Loucy (cell line): Measurements from ENCODE around the gene ANKRD39.

Experiments used
- EZH2phosphoT487 ChIP-seq: fragments of 200-600 bp; IDR thresholded peaks from 2 replicates; pipeline ENCODE4 v1.6.1; 2018; ENCODE audit warnings: antibody characterized with exemption, mild to moderate bottlenecking, moderate library complexity, borderline replicate concordance
- TF ChIP-seq, protein P1 (sequence below): fragments of 200-600 bp; sonication (generic); conservative IDR thresholded peaks from 2 replicates; pipeline ENCODE4 v1.5.1; 2014; ENCODE audit warnings: mild to moderate bottlenecking, antibody characterized with exemption, low read length

DNA sequence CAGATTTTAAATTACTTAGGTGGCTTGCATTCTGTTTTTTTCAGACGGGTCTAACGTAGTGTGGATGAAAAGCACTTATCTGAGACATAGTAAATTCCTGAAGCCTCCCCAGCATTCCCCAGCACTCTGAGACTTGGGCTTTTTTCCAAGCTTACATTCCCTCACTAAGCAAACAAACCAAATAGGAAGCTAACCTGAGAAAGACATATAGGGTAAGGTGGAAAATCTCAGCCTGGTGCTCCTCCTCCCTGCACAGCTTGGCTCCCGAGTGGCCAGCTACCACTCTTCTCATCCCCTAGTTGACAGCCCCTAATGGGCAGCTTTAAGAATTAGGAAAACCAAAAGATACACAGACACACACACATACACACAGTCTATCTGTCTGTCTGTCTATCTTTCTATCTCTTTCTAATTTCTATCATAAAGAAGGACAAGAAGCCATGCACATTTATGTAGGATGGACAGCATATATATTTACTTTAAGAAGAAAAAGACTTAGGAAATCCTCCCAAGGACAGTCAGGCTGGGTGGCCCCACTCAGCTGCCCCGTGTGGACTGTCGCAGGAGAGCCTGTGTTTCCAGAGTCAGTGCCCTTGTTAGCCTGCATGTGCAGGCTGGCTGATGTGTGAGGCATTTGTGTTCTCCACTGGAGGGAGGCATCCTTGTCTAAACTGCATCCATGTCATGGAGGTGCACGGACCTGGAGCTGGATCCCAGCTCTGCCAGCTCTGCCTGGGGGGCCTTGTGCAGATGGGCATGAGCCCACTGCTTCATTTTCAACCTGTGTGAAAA lies 33.5 kb downstream of the ANKRD39 start:
- TF ChIP-seq, protein P1, sequence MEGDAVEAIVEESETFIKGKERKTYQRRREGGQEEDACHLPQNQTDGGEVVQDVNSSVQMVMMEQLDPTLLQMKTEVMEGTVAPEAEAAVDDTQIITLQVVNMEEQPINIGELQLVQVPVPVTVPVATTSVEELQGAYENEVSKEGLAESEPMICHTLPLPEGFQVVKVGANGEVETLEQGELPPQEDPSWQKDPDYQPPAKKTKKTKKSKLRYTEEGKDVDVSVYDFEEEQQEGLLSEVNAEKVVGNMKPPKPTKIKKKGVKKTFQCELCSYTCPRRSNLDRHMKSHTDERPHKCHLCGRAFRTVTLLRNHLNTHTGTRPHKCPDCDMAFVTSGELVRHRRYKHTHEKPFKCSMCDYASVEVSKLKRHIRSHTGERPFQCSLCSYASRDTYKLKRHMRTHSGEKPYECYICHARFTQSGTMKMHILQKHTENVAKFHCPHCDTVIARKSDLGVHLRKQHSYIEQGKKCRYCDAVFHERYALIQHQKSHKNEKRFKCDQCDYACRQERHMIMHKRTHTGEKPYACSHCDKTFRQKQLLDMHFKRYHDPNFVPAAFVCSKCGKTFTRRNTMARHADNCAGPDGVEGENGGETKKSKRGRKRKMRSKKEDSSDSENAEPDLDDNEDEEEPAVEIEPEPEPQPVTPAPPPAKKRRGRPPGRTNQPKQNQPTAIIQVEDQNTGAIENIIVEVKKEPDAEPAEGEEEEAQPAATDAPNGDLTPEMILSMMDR, result no peak
- TF ChIP-seq EZH2phosphoT487, result no peak
